ENCODE measurements around the gene ALDH3A2.
"Not testable (repeated sequence)": the region's sequence is repeated elsewhere in the genome, so short reads cannot be mapped to it uniquely, and the experiment has no call there.

Gene ALDH3A2

GRCh38 chr17:19678581-19679453 is 30.3 kb downstream of the ALDH3A2 start:
- DNase-seq (ENCODE audit: low read depth), result no peak

- no peak for DNase-seq (ENCODE audit: low read depth)
Observed at GRCh38 chr17:19683117-19683516, 34.6 kb downstream of the ALDH3A2 start.

- DNase-seq (ENCODE audit: low read depth), result not testable (repeated sequence)
Observed at GRCh38 chr17:19684909-19685580, 36.5 kb downstream of the ALDH3A2 start.

- no peak for DNase-seq (ENCODE audit: low read depth)
Observed at GRCh38 chr17:19686400-19687090, 38.0 kb downstream of the ALDH3A2 start.

- DNase-seq (ENCODE audit: low read depth), result no peak
Observed at GRCh38 chr17:19702217-19702641, 53.7 kb downstream of the ALDH3A2 start.

GRCh38 chr17:19703106-19703827 is 54.7 kb downstream of the ALDH3A2 start:
- DNase-seq (ENCODE audit: low read depth), result no peak

- DNase-seq (ENCODE audit: low read depth), result no peak
Observed at GRCh38 chr17:19703828-19704613, 55.5 kb downstream of the ALDH3A2 start.

- DNase-seq (ENCODE audit: low read depth), result no peak
Observed at GRCh38 chr17:19705201-19705600, 56.6 kb downstream of the ALDH3A2 start.

- DNase-seq (ENCODE audit: low read depth), result no peak
Observed at GRCh38 chr17:19705771-19706770, 57.5 kb downstream of the ALDH3A2 start.

GRCh38 chr17:19706791-19707727 is 58.5 kb downstream of the ALDH3A2 start:
- no peak for DNase-seq (ENCODE audit: low read depth)

- DNase-seq (ENCODE audit: low read depth), result no peak
Observed at GRCh38 chr17:19707728-19708221, 59.2 kb downstream of the ALDH3A2 start.

- no peak for DNase-seq (ENCODE audit: low read depth)
Observed at GRCh38 chr17:19708431-19709175, 60.1 kb downstream of the ALDH3A2 start.

GRCh38 chr17:19709841-19710240 is 61.3 kb downstream of the ALDH3A2 start:
- DNase-seq (ENCODE audit: low read depth), result no peak

GRCh38 chr17:19712436-19713004 is 64.0 kb downstream of the ALDH3A2 start:
- no peak for DNase-seq (ENCODE audit: low read depth)

- DNase-seq (ENCODE audit: low read depth), result no peak
Observed at GRCh38 chr17:19713462-19713861, 64.9 kb downstream of the ALDH3A2 start.

GRCh38 chr17:19713901-19714361 is 65.4 kb downstream of the ALDH3A2 start:
- DNase-seq (ENCODE audit: low read depth), result no peak
